Left renal cortex interstitium (tissue), 4 donors: ENCODE measurements around the gene TNF. TPM values are rescaled to one million over a fixed set of nuclear protein-coding genes. Genes with fewer than 3 reads are reported as not detected.
"Not testable (repeated sequence)": the region's sequence is repeated elsewhere in the genome, so short reads cannot be mapped to it uniquely, and the experiment has no call there.

Experiments
- DNase-seq, 4 donors: peaks; one replicate each; pipeline ENCODE4 v3.0.0-alpha.2; 2013; ENCODE audit warnings: low read depth in 4 of 4, low spot score in 2 of 4, missing footprints in 1 of 4
- polyA plus RNA-seq, 4 donors: library from polyadenylated mRNA; unstranded; fragments of 120-200 nt; gene quantifications; one replicate each; pipeline ENCODE4 v1.2.1, GENCODE V29; 2013; ENCODE audit not compliant: insufficient read length in 4 of 4

TNF gene
- polyA plus RNA-seq, 4 donors = 0.49 TPM; not detected in 3

DNA sequence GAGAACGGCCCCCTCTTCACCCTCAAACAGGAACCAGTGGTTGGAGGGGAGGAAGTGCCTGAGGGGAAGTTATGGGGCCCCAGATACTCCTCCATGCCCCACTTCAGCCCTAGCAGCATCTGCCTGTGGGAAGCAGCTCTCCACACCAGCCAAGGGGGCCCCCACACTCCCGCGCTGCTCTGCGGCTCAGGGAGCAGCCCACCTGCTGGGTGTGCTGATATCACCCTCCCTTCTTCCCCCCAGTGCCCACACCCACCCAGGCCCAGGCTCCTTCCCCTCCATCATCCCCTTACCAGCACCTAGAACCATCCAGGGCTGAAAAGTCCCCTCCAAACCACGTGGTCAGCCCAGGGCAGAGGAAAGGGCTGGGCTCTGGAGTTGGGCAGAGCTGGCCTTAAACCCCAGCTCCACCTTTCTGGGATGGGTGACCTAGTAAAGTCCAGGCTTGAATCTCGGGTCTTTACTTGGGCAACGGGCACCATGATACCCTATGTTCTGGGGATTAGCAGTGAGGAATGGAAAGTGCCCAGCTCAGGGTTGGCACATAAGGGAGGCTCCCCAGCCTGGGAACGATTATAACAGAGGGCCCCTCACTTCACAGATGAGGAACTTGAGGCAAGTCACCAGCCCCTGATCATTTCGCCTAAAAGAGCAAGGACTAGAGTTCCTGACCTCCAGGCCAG, 11.4 kb downstream of the TNF start:
- no peak for DNase-seq

GRCh38 chr6:31587791-31588777, 12.7 kb downstream of the TNF start:
- no peak for DNase-seq

DNA sequence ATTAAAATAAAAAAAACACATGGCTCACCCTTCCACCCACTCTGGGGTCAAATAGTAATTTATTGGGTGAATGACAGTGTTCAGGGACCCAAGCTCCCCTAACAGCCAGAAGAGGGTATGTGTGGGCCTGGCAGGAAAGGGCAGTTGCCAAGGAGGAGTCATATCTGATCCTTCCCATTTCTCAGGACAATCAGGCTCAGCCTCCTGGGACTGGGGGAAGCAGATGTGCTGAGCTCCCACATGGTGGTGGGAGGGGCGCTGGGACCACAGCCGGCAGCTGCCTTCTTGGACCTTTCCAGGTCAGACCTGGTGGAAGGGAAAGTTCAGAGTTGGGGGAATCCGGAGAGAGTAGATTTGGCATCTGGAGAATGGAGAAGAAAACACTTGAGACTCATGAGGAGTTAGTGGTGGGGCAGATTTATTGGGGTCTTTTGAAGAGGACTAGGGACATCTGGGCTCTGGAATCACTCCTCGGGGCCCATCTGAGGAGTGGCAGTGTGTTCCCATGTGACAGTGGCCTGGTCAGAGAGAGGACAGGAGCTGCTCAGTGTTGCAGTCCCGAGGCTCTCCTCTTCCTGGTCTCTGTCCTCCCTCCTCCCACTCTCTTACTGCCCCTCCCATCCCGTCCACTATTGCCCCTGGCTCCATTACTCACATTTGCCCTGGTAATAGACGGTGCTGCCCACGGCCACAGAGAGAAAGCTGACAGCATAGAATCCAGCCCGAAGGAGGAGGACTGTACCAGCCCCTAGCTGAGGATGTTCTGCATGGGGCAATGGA, 13.7 kb downstream of the TNF start:
- no peak for DNase-seq

DNA sequence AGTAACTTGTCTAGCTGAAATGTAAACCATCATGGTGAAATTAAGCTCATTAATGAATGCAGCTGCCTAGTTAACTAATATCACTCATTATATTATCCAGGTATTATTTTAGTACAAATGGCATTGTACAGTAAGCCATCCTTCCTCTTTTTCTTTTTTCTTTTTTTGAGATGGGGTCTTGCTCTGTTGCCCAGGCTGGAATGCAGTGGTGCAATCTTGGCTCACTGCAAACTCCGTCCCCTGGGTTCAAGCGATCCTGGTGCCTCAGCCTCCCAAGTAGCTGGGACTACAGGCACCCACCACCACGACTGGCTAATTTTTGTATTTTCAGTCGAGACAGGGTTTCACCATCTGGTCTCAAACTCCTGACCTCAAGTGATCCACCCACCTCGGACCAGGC, 15.3 kb downstream of the TNF start:
- not testable (repeated sequence) for DNase-seq

GRCh38 chr6:31592396-31592771, 17.0 kb downstream of the TNF start:
- DNase-seq = no peak

DNA sequence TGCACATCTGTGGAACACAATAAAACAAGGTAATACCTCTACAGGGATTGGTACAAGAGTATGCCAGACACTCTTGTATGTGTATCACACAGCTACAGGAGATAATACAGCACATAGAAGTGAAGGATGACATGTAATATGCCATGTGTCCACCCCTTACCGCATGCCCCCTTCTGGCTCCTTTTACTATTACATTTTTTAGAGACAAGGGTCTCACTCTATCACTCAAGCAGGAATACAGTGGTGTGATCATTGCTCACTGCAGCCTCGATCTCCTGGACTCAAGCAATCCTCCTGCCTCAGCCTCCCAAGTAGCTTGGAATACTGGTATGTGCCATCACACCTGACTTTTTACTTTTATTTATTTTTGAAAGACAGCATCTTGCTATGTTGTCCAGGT, 21.6 kb downstream of the TNF start:
- no peak for DNase-seq

GRCh38 chr6:31607317-31607716, 32.0 kb downstream of the TNF start:
- no peak for DNase-seq

DNA sequence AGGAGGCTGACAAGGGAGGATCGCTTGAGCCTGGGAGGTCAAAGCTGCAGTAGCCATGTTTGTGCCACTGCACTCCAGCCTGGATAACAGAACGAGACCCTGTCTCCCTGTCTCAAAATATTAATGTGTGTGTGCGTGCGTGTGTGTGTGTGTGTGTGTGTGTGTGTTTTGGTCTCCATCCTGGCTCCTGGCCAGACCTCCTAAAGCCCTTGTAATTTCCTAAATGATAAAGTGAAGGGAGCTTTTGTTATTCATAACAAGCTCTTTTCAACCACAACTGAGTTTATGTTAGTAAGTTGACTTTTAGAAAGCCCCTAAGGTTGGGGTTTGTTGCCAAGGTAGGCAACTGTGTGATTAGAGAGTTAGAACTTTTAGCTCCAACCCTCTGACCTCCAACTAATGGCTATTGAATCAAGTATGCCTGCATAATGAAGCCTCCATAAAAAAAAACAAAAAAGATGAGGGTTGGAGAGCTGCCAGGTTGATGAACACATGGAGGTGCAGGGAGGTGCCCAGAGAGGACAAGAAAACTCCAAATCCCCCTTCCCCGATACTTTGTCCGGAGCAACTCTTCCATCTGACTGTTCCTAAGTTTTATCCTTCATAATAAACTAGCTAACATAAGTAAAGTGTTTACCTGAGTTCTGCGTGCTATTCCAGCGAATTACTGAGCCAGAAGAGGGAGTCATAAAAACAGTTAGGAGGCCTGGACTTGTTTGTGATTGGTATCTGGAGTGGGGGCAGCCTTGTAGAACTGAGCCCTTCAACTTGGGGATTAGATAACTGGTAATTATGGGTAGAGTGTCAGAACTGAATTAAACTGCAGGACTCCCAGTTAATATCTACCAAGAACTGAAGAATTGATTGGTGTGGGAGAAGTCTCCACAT, 34.4 kb downstream of the TNF start:
- DNase-seq = no peak

DNA sequence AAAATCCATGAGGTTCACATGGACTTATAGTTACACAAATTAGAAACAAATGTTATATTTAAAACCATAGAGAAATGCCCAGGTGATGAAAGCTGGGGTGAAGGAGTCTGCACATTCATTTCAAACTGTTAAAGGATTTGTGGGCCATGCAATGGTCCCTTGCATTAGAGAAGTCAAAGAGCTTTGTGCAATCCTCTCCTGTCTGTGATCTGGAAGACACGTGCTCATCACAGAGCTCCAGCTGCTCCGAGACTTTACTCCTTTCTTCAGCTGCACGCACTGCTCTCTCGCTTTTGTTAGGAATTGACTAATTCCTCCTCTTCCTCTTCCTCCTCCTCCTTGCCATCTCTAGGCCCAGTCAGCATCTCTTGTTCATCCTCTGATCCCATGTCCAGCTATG, 35.6 kb downstream of the TNF start:
- DNase-seq = no peak

- no peak for DNase-seq
These were observed 38.8 kb downstream of the TNF start for GRCh38 chr6:31614075-31614619.

DNA sequence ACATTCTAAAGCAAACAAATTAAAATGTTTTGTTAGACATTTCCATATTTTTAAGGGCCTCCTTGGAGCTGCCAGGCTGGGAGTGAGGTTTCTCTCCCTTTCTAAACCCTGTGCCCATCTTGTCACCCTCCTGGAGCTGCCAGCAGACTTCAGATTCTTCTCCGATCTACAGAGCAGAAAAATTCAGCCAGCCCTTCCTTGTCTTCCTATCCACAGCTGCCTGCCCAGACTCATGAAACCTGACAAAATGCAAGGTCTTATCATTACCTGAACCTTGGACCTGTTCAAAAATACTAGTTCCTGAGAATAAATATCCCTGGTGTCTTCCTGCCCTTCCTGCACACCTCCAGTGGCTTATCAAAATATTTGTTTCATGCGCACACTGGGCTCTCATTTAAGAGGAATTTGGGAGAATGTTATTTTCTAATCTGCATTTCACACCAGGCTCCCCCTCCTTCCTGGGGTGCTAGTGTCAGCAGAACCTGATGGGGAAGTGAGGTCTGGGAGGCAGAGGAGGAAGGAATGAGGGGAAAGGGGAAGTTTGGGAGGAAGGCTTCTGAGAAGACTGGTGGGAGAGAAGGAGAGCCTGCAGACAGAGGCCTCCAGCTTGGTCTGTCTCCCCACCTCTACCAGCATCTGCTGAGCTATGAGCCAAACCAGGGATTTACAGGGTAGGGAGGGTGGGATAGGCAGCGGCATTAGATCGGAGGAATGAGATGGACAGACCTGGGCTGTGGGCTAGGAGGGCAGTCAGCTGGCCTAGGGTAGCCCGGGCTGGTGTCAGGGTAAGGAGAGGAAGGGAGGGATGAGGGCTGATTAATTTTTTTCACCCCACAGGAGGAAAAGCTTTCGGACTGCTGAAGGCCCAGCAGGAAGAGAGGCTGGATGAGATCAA, 39.6 kb downstream of the TNF start, which contains the start of gene AIF1:
Gene AIF1 (plus strand): TSS at position 551 of the 895 bp plus-strand sequence. CDS start 96 bp downstream, at position 647.
- DNase-seq = no peak

DNA sequence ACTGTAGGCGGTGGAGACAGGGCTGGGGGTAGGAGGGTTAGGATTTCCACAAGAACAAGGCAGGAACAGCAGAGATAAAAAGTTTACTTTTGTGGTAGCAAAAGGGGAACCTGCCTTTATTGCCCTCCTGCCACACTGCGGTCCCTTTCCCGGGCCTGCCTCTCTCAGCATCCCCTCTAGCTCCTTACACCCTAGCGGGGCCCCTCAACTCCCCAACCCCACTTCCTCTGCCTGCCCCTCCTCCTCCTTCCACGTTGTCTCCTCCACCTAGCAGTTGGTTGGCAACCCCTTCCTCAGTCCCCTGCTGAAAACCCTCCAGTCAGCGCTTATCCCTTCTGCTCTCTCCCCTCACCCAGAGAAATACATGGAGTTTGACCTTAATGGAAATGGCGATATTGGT, 40.4 kb downstream of the TNF start:
- DNase-seq = no peak

GRCh38 chr6:31617010-31617409, 41.6 kb downstream of the TNF start:
- no peak for DNase-seq

GRCh38 chr6:31619805-31620585, 44.6 kb downstream of the TNF start:
- peak; percentile 96 to 99 (median 98) for DNase-seq

DNA sequence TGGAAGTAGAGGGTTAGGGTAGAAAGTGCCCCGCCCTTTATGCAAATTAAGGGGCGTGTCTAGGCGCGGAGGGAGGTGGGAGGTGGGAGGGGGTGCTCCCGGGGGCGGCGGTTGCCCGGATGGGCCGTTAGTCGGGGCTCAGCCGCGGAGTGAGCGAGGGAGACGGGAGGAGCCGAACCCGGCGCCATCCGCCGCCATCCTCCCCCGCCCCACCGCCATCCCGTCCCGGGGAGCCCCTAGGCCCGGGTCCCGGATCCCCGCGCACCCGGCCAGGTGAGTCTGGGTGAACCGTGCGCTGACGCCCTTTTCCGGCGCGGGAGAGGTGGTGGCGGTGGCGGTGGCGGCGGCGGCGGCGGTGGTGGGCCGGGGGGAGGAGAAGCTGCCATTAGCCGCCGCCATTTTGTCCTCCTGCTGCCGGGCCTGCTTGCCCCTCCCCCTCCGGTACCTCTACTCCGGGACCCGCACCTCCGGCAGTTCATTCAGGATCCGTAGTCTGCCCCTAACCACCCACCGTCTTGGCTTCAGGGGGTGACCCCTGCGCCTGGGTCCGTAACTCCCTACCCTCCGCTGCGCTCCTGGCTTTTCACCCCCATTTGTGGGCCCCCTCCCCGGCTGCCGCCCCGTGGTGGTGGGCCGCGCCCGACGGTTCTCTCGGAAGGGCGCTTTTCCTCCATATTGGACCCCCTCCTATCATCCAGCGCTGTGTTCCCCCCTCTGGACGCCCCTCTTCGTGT, 45.4 kb downstream of the TNF start, which contains the start of gene PRRC2A:
Gene PRRC2A (plus strand): TSS at position 130 of the 734 bp plus-strand sequence. CDS start 2,075 bp downstream, outside the sequence.
- DNase-seq = peak; percentile 36 to 95 (median 58)

DNA sequence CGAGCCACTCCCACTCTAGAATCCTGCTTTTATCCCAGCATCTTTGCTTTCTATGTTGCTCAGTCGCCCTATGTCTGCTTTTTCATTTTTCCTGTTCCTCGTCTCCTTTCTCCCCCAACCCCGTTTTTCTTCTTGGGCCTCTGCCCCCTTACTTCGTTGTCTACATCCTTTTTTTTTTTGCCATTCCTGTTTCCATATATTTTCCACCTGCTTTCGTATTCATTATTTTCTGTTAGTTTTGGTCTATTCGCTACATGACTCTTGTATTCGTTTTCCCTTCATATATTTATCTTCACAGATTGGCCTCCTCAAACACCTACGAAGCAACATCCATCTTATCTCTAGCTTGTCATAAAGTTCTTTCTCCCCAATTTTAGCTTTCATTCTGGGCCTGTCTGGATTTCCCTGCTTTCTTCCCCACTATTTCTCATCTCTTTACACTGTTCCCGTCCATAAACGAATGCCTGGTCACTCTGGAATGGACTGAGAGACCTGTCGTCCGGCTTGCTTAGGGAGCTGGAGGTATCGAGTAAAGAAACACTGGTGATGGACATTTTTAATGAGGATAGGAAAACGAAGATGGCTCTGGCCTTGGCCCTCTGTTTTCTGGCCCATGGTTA, 46.1 kb downstream of the TNF start:
- DNase-seq = peak in 2 of 4 donors; percentile 16 to 29
